HG02852 (cell line): ENCODE results near the gene KRT80.

Source experiments
- ATAC-seq: cut with Tn5 transposase; IDR thresholded peaks from one replicate; pipeline ENCODE4 v1.9.1; 2021; ENCODE audit warnings: mild to moderate bottlenecking, moderate library complexity; ENCODE audit not compliant: unreplicated experiment

KRT80 gene

GRCh38 chr12:52229836-52230343 lies 38.1 kb upstream of the KRT80 start:
- ATAC-seq: no peak

GRCh38 chr12:52228931-52229330 lies 37.1 kb upstream of the KRT80 start:
- no peak for ATAC-seq

- no peak for ATAC-seq
These were observed 36.6 kb upstream of the KRT80 start for GRCh38 chr12:52228366-52228765.

GRCh38 chr12:52227606-52228166 lies 35.9 kb upstream of the KRT80 start:
- ATAC-seq: no peak

GRCh38 chr12:52226446-52226845 lies 34.6 kb upstream of the KRT80 start:
- ATAC-seq: no peak

GRCh38 chr12:52225752-52226151 lies 33.9 kb upstream of the KRT80 start:
- no peak for ATAC-seq

GRCh38 chr12:52224151-52224550 lies 32.3 kb upstream of the KRT80 start:
- ATAC-seq: no peak

GRCh38 chr12:52223406-52224039 lies 31.7 kb upstream of the KRT80 start:
- ATAC-seq: no peak

GRCh38 chr12:52222692-52223091 lies 30.9 kb upstream of the KRT80 start:
- no peak for ATAC-seq

GRCh38 chr12:52221912-52222457 lies 30.2 kb upstream of the KRT80 start:
- no peak for ATAC-seq

GRCh38 chr12:52221070-52221781 lies 29.4 kb upstream of the KRT80 start:
- no peak for ATAC-seq

GRCh38 chr12:52220477-52220876 lies 28.7 kb upstream of the KRT80 start:
- ATAC-seq: no peak

GRCh38 chr12:52218001-52218400 lies 26.2 kb upstream of the KRT80 start:
- no peak for ATAC-seq

GRCh38 chr12:52217223-52217622 lies 25.4 kb upstream of the KRT80 start:
- ATAC-seq: no peak

GRCh38 chr12:52216807-52217206 lies 25.0 kb upstream of the KRT80 start:
- ATAC-seq: no peak

- ATAC-seq: no peak
These were observed 24.3 kb upstream of the KRT80 start for GRCh38 chr12:52216100-52216499.

GRCh38 chr12:52215587-52216031 lies 23.8 kb upstream of the KRT80 start:
- no peak for ATAC-seq

GRCh38 chr12:52214421-52214802 lies 22.6 kb upstream of the KRT80 start:
- no peak for ATAC-seq

GRCh38 chr12:52213564-52214420 lies 22.0 kb upstream of the KRT80 start:
- no peak for ATAC-seq

GRCh38 chr12:52212701-52213563 lies 21.1 kb upstream of the KRT80 start:
- no peak for ATAC-seq
